ENCODE data around the gene ARHGAP24. TPM values are rescaled to one million over a fixed set of nuclear protein-coding genes. Genes with fewer than 3 reads are reported as not detected.

ARHGAP24 gene
- total RNA-seq, 1 donor from 2014 or later = 1.5 TPM

- no peak for TF ChIP-seq CTCF (conservative IDR thresholded peaks at IDR 0.05)
- no peak for DNase-seq (ENCODE audit: low read depth, low spot score)
- no peaks in the 10 kb centered on the region for H3K9me3 Mint-ChIP-seq
- no peak overlapping the region for H3K27ac Mint-ChIP-seq (ENCODE audit: unreplicated experiment)
- no peak overlapping the region for H3K4me3 Mint-ChIP-seq
- H3K27me3 Mint-ChIP-seq (ENCODE audit: low read depth) = no peaks in the 10 kb centered on the region
- H3K36me3 Mint-ChIP-seq (ENCODE audit: low read depth) = no peaks in the 10 kb centered on the region
- peaks cover 4% of the 10 kb centered on the region for H3K4me1 Mint-ChIP-seq
These were observed 128.7 kb downstream of the ARHGAP24 start for GRCh38 chr4:85603437-85604336.

- DNase-seq (ENCODE audit: low read depth, low spot score) = no peak
- Mint-ChIP-seq H3K4me1 (peaks cover 4% of the 10 kb centered on the region), H3K4me3 (no peak overlapping the region), H3K36me3 (ENCODE audit: low read depth) (no peaks in the 10 kb centered on the region), H3K9me3 (no peaks in the 10 kb centered on the region), H3K27ac (ENCODE audit: unreplicated experiment) (no peak overlapping the region), H3K27me3 (ENCODE audit: low read depth) (no peaks in the 10 kb centered on the region)
- no peak for TF ChIP-seq CTCF (conservative IDR thresholded peaks at IDR 0.05)
These were observed 131.6 kb downstream of the ARHGAP24 start for GRCh38 chr4:85606505-85606904.

GRCh38 chr4:85607624-85608023 lies 132.7 kb downstream of the ARHGAP24 start:
- Mint-ChIP-seq H3K27me3 (ENCODE audit: low read depth) (no peaks in the 10 kb centered on the region), H3K27ac (ENCODE audit: unreplicated experiment) (no peak overlapping the region), H3K4me3 (no peak overlapping the region), H3K9me3 (no peaks in the 10 kb centered on the region), H3K36me3 (ENCODE audit: low read depth) (no peaks in the 10 kb centered on the region), H3K4me1 (peaks cover 4% of the 10 kb centered on the region)
- no peak for TF ChIP-seq CTCF (conservative IDR thresholded peaks at IDR 0.05)
- DNase-seq (ENCODE audit: low read depth, low spot score) = no peak

- H3K36me3 Mint-ChIP-seq (ENCODE audit: low read depth) = no peaks in the 10 kb centered on the region
- H3K27me3 Mint-ChIP-seq (ENCODE audit: low read depth) = no peaks in the 10 kb centered on the region
- no peaks in the 10 kb centered on the region for H3K9me3 Mint-ChIP-seq
- no peak for DNase-seq (ENCODE audit: low read depth, low spot score)
- H3K27ac Mint-ChIP-seq (ENCODE audit: unreplicated experiment) = no peak overlapping the region
- TF ChIP-seq CTCF (conservative IDR thresholded peaks at IDR 0.05) = no peak
- no peak overlapping the region for H3K4me3 Mint-ChIP-seq
- H3K4me1 Mint-ChIP-seq = no peaks in the 10 kb centered on the region
These were observed 135.5 kb downstream of the ARHGAP24 start for GRCh38 chr4:85610450-85610849.

- TF ChIP-seq CTCF (conservative IDR thresholded peaks at IDR 0.05) = no peak
- Mint-ChIP-seq H3K27me3 (ENCODE audit: low read depth) (no peaks in the 10 kb centered on the region), H3K36me3 (ENCODE audit: low read depth) (no peaks in the 10 kb centered on the region)
These were observed 136.7 kb downstream of the ARHGAP24 start for GRCh38 chr4:85611661-85612060.

More at GRCh38 chr4:85611661-85612060, 136.7 kb downstream of the ARHGAP24 start:
- Mint-ChIP-seq H3K4me3 (no peak overlapping the region), H3K27ac (ENCODE audit: unreplicated experiment) (no peak overlapping the region), H3K9me3 (no peaks in the 10 kb centered on the region), H3K4me1 (no peaks in the 10 kb centered on the region)
- DNase-seq (ENCODE audit: low read depth, low spot score) = no peak

Measured in neural crest cell (in vitro differentiated cells).